ENCODE results near the gene DDX31. TPM values are rescaled to one million over a fixed set of nuclear protein-coding genes. Genes with fewer than 3 reads are reported as not detected.

The DDX31 gene
- total and polyA plus RNA-seq, 8 donors = 4.9 to 17.0 (median 7.7) TPM

GRCh38 chr9:132677976-132678375 lies 8.2 kb upstream of the DDX31 start:
- DNase-seq = no peak
- no peak for FAIRE-seq
- WGBS, 2 donors = 96 to 97% methylated on average over 8 of the region's 8 CpGs
- no peaks in the 10 kb centered on the region for H3K9me3 ChIP-seq
- H3K27me3 ChIP-seq = no peaks in the 10 kb centered on the region
- H3K27ac ChIP-seq = no peak overlapping the region
- ATAC-seq = no peak
- no peak for TF ChIP-seq CTCF (IDR thresholded peaks at IDR 0.05)
- H3K4me3 ChIP-seq = no peak overlapping the region
- peaks cover 0 to 17% (median 9%) of the 10 kb centered on the region in 3 donors for H3K36me3 ChIP-seq
- intact Hi-C loops (cut with DNase I) = loop anchor here in 1 of 3 donors (10.0 kb wide), 1 partner anchor 117 kb away; no protein-coding TSS in a partner anchor
- peaks cover 0 to 6% (median 0%) of the 10 kb centered on the region in 3 donors for H3K4me1 ChIP-seq

GRCh38 chr9:132674485-132674884 lies 4.7 kb upstream of the DDX31 start:
- Histone ChIP-seq H3K4me1 (peaks cover 7 to 24% (median 10%) of the 10 kb centered on the region in 3 donors), H3K27ac (no peak overlapping the region), H3K4me3 (no peak overlapping the region), H3K9me3 (no peaks in the 10 kb centered on the region), H3K36me3 (peaks cover 0 to 13% (median 9%) of the 10 kb centered on the region in 3 donors), H3K27me3 (no peaks in the 10 kb centered on the region)
- intact Hi-C loops (cut with DNase I) = loop anchor here in 1 of 3 donors (10.0 kb wide), 1 partner anchor 120 kb away; no protein-coding TSS in a partner anchor
- no peak for DNase-seq
- no peak for FAIRE-seq
- 90 to 91% methylated on average over 4 of the region's 4 CpGs for WGBS, 2 donors
- no peak for ATAC-seq
- no peak for TF ChIP-seq CTCF (IDR thresholded peaks at IDR 0.05)

GRCh38 chr9:132673355-132673754 lies 3.6 kb upstream of the DDX31 start:
- TF ChIP-seq CTCF (IDR thresholded peaks at IDR 0.05) = no peak
- no peak overlapping the region for H3K4me3 ChIP-seq
- 40 to 43% methylated on average over 6 of the region's 6 CpGs for WGBS, 2 donors
- peaks cover 7 to 28% (median 10%) of the 10 kb centered on the region in 3 donors for H3K4me1 ChIP-seq
- H3K9me3 ChIP-seq = no peaks in the 10 kb centered on the region
- ATAC-seq = no peak
- intact Hi-C loops (cut with DNase I) = loop anchor here in 1 of 3 donors (10.0 kb wide), 1 partner anchor 121 kb away; no protein-coding TSS in a partner anchor
- peaks cover 0 to 3% (median 1%) of the 10 kb centered on the region in 3 donors for H3K36me3 ChIP-seq
- H3K27ac ChIP-seq = no peak overlapping the region
- FAIRE-seq = no peak
- DNase-seq = no peak
- H3K27me3 ChIP-seq = no peaks in the 10 kb centered on the region

- FAIRE-seq (no peak), ATAC-seq (no peak), DNase-seq (no peak)
- no peak overlapping the region for H3K27ac ChIP-seq
- no peak for TF ChIP-seq CTCF (IDR thresholded peaks at IDR 0.05)
- no peaks in the 10 kb centered on the region for H3K9me3 ChIP-seq
- no peak overlapping the region for H3K4me3 ChIP-seq
- 13 to 21% methylated on average over 5 of the region's 5 CpGs for WGBS, 2 donors
- intact Hi-C loops (cut with DNase I) = loop anchor here in 1 of 3 donors (10.0 kb wide), 1 partner anchor 122 kb away; no protein-coding TSS in a partner anchor
- H3K36me3 ChIP-seq = no peaks in the 10 kb centered on the region
- no peaks in the 10 kb centered on the region for H3K27me3 ChIP-seq
- peaks cover 7 to 28% (median 10%) of the 10 kb centered on the region in 3 donors for H3K4me1 ChIP-seq
These were observed 2.6 kb upstream of the DDX31 start for GRCh38 chr9:132672413-132672690.

- Histone ChIP-seq H3K27ac (no peak overlapping the region), H3K4me3 (peak overlapping the region in 2 of 4 donors; percentile 98 to 99), H3K4me1 (peaks cover 7 to 28% (median 10%) of the 10 kb centered on the region in 3 donors), H3K27me3 (no peaks in the 10 kb centered on the region), H3K9me3 (no peaks in the 10 kb centered on the region), H3K36me3 (no peaks in the 10 kb centered on the region)
- TF ChIP-seq CTCF (IDR thresholded peaks at IDR 0.05) = no peak
- 69 to 80% methylated on average over 6 of the region's 6 CpGs for WGBS, 2 donors
- intact Hi-C loops (cut with DNase I) = loop anchor here in 1 of 3 donors (10.0 kb wide), 1 partner anchor 123 kb away; no protein-coding TSS in a partner anchor
- FAIRE-seq (no peak), ATAC-seq (no peak), DNase-seq (no peak)
These were observed 2.0 kb upstream of the DDX31 start for GRCh38 chr9:132671620-132672412.

All from pancreas (tissue), 10 donors.